ENCODE measurements around the gene POU2F2. TPM values are rescaled to one million over a fixed set of nuclear protein-coding genes. Genes with fewer than 3 reads are reported as not detected.

The POU2F2 gene
- total and polyA plus RNA-seq, 10 of the 15 experiments (the other 5 are each of a cell fraction or from before 2014, with no cell fraction given) = 4.4 to 62.4 (median 37.9) TPM

GRCh38 chr19:42122691-42123607, 9.3 kb downstream of the POU2F2 start (continued):
- peak; percentile 22; the same call in 1 of the 2 replicates for TF ChIP-seq ZNF687 (IDR thresholded peaks at IDR 0.05)
- no peak; the same call in 1 of the 2 replicates for TF ChIP-seq CREB1 (IDR thresholded peaks at IDR 0.05; ENCODE audit: low read depth)
- no peak; the same call in 1 of the 2 replicates for TF ChIP-seq IKZF1 (conservative IDR thresholded peaks at IDR 0.05)
- TF ChIP-seq ZSCAN29 (IDR thresholded peaks at IDR 0.05) = no peak
- no peak for TF ChIP-seq CEBPB (IDR thresholded peaks at IDR 0.05; ENCODE audit: borderline replicate concordance in 1 of 2, low read depth in 2 of 2, low read length in 2 of 2)
- no peak; the same call in 1 of the 2 replicates for TF ChIP-seq JUND (IDR thresholded peaks at IDR 0.05; ENCODE audit: low read depth, low read length)
- no peak for TF ChIP-seq NR2C1 (IDR thresholded peaks at IDR 0.05)
- no peak for TF ChIP-seq MYC (IDR thresholded peaks at IDR 0.05; ENCODE audit: insufficient read depth, insufficient read length, insufficient replicate concordance, low read length, severe bottlenecking)
- no peak for TF ChIP-seq PAX8 (IDR thresholded peaks at IDR 0.05)
- no peak for TF ChIP-seq NR2C2 (IDR thresholded peaks at IDR 0.05; ENCODE audit: borderline replicate concordance, control insufficient read depth, insufficient read length, low read depth)
- 0 out of 2 replicates have a peak, but pooled peaks have one; percentile 14 for TF ChIP-seq NBN (IDR thresholded peaks at IDR 0.05)
- peak; percentile 38; the same call in 1 of the 2 replicates for TF ChIP-seq BACH1 (IDR thresholded peaks at IDR 0.05; ENCODE audit: borderline replicate concordance)
- no peak for TF ChIP-seq SRF (IDR thresholded peaks at IDR 0.05; ENCODE audit: low read depth in 2 of 2, low read length in 2 of 2)
- TF ChIP-seq ATF3 (IDR thresholded peaks at IDR 0.05; ENCODE audit: borderline replicate concordance, extremely low read depth, low read depth, low read length) = no peak
- no peak for TF ChIP-seq NKRF (conservative IDR thresholded peaks at IDR 0.05)
- 0 out of 2 replicates have a peak, but pooled peaks have one; percentile 47 for TF ChIP-seq MTA2 (IDR thresholded peaks at IDR 0.05; ENCODE audit: low read depth)
- TF ChIP-seq E4F1 (IDR thresholded peaks at IDR 0.05; ENCODE audit: borderline replicate concordance, partially characterized antibody) = no peak
- no peak for TF ChIP-seq KLF5 (IDR thresholded peaks at IDR 0.05; ENCODE audit: partially characterized antibody)
- TF ChIP-seq LARP7 (IDR thresholded peaks at IDR 0.05) = no peak
- no peak for TF ChIP-seq WRNIP1 (IDR thresholded peaks at IDR 0.05; ENCODE audit: borderline replicate concordance, low read depth, low read length)
- no peak for TF ChIP-seq RAD51 (IDR thresholded peaks at IDR 0.05)

Measured in GM12878 (cell line).